ENCODE measurements around the gene PCDH9. TPM values are rescaled to one million over a fixed set of nuclear protein-coding genes. Genes with fewer than 3 reads are reported as not detected.

The PCDH9 gene
- total and polyA plus RNA-seq, 10 of the 15 experiments (the other 5 are each of a cell fraction or from before 2014, with no cell fraction given) = 0.02 to 2.3 (median 0.05) TPM; not detected in 1

- in situ Hi-C loops (cut with MboI) (no loop called here), intact Hi-C loops (cut with micrococcal nuclease; ENCODE audit: unreplicated experiment) (no loop called here)
- no peaks in the 10 kb centered on the region for H3K4me1 ChIP-seq (ENCODE audit: control insufficient read depth, insufficient read depth, low read length)
- RAD21 ChIA-PET (ENCODE audit: unreplicated experiment) = no interaction called here
- no peak for FAIRE-seq
- POLR2A ChIA-PET = no interaction called here
- no peaks in the 10 kb centered on the region for H3K9me3 ChIP-seq (replicated peaks; ENCODE audit: control insufficient read depth, insufficient read depth, low read length)
- no peak overlapping the region for H3K4me3 ChIP-seq
- H3K27ac ChIP-seq (ENCODE audit: control insufficient read depth, insufficient read depth) = no peak overlapping the region
- CTCF ChIA-PET = no interaction called here
- no peak overlapping the region for H3K4me2 ChIP-seq (ENCODE audit: control insufficient read depth, insufficient read depth)
- H3K9ac ChIP-seq (ENCODE audit: control insufficient read depth, insufficient read depth, low read length) = no peak overlapping the region
- no peaks in the 10 kb centered on the region for H3K27me3 ChIP-seq (replicated peaks in 1 of 2; ENCODE audit: control insufficient read depth in 2 of 2, insufficient read depth in 2 of 2, low read length in 1 of 2)
- no peak for ATAC-seq
- H3K79me2 ChIP-seq (ENCODE audit: control insufficient read depth, insufficient read depth, low read length) = no peaks in the 10 kb centered on the region
- TF ChIP-seq TCF7 (IDR thresholded peaks at IDR 0.05; ENCODE audit: borderline replicate concordance) (no peak), RELA (IDR thresholded peaks at IDR 0.05; ENCODE audit: borderline replicate concordance, partially characterized antibody) (no peak), SRF (IDR thresholded peaks at IDR 0.05; ENCODE audit: low read depth in 2 of 2, low read length in 2 of 2) (no peak)
- SMC1A ChIA-PET (ENCODE audit: uncharacterized antibody, unreplicated experiment) = interaction anchor here (1.0 kb wide), 1 partner anchor 13 kb away, joined by 3 read pairs; no protein-coding TSS in a partner anchor
- no peak for DNase-seq (ENCODE audit: low read depth, low spot score)
- no peaks in the 10 kb centered on the region for H4K20me1 ChIP-seq (ENCODE audit: control insufficient read depth, insufficient read depth)
- no TSS peak for BruUV-seq (replicated peaks)
- H3K36me3 ChIP-seq (ENCODE audit: control insufficient read depth in 2 of 2, insufficient read depth in 2 of 2, low read length in 1 of 2) = no peaks in the 10 kb centered on the region
- H2AFZ ChIP-seq (ENCODE audit: control insufficient read depth, low read depth, low read length) = no peak overlapping the region
Observed at GRCh38 chr13:67077132-67077531, 153.0 kb downstream of the PCDH9 start.

- Histone ChIP-seq H2AFZ (ENCODE audit: control insufficient read depth, low read depth, low read length) (no peak overlapping the region), H3K27ac (ENCODE audit: control insufficient read depth, insufficient read depth) (no peak overlapping the region), H3K27me3 (replicated peaks in 1 of 2; ENCODE audit: control insufficient read depth in 2 of 2, insufficient read depth in 2 of 2, low read length in 1 of 2) (no peaks in the 10 kb centered on the region), H3K9me3 (replicated peaks; ENCODE audit: control insufficient read depth, insufficient read depth, low read length) (no peaks in the 10 kb centered on the region), H3K9ac (ENCODE audit: control insufficient read depth, insufficient read depth, low read length) (no peak overlapping the region), H3K4me1 (ENCODE audit: control insufficient read depth, insufficient read depth, low read length) (no peaks in the 10 kb centered on the region), H3K36me3 (ENCODE audit: control insufficient read depth in 2 of 2, insufficient read depth in 2 of 2, low read length in 1 of 2) (no peaks in the 10 kb centered on the region), H3K4me3 (no peak overlapping the region), H4K20me1 (ENCODE audit: control insufficient read depth, insufficient read depth) (no peaks in the 10 kb centered on the region), H3K4me2 (ENCODE audit: control insufficient read depth, insufficient read depth) (no peak overlapping the region), H3K79me2 (ENCODE audit: control insufficient read depth, insufficient read depth, low read length) (no peaks in the 10 kb centered on the region)
- in situ Hi-C loops (cut with MboI) (no loop called here), intact Hi-C loops (cut with micrococcal nuclease; ENCODE audit: unreplicated experiment) (no loop called here)
- FAIRE-seq = no peak
- ATAC-seq = no peak
- ChIA-PET SMC1A (ENCODE audit: uncharacterized antibody, unreplicated experiment) (interaction anchor here (0.9 to 1.2 kb wide), 5 partner anchors 9 to 71 kb away, joined by 3 to 4 read pairs (median 3); no protein-coding TSS in a partner anchor), POLR2A (no interaction called here), RAD21 (ENCODE audit: unreplicated experiment) (no interaction called here), CTCF (interaction anchor here (0.9 to 1.1 kb wide), 2 partner anchors 13 to 28 kb away, joined by 3 to 4 read pairs; no protein-coding TSS in a partner anchor)
- BruUV-seq (replicated peaks) = no TSS peak
- no peak for DNase-seq (ENCODE audit: low read depth, low spot score)
- WGBS (ENCODE audit: insufficient coverage, insufficient replicate concordance, low lambda C conversion rate, missing lambda C conversion rate) = 3% methylated on average over 3 of the region's 3 CpGs
- TF ChIP-seq CBFB (IDR thresholded peaks at IDR 0.05; ENCODE audit: low read depth) (no peak), NR2C2 (IDR thresholded peaks at IDR 0.05; ENCODE audit: borderline replicate concordance, control insufficient read depth, insufficient read length, low read depth) (no peak), IRF5 (IDR thresholded peaks at IDR 0.05; ENCODE audit: borderline replicate concordance) (no peak), ETV6 (conservative IDR thresholded peaks at IDR 0.05 in 1 of 2, IDR thresholded peaks at IDR 0.05 in 1 of 2; ENCODE audit: borderline replicate concordance in 1 of 2, low read depth in 1 of 2) (no peak), STAT3 (IDR thresholded peaks at IDR 0.05; ENCODE audit: low read depth, low read length) (no peak), CREM (IDR thresholded peaks at IDR 0.05; ENCODE audit: low read depth) (no peak), IRF4 (IDR thresholded peaks at IDR 0.05; ENCODE audit: low read depth, low read length) (no peak), FOS (IDR thresholded peaks at IDR 0.05; ENCODE audit: borderline replicate concordance, extremely low read depth, insufficient read length) (no peak), ELK1 (IDR thresholded peaks at IDR 0.05; ENCODE audit: low read depth, low read length) (no peak), MEF2B (IDR thresholded peaks at IDR 0.05; ENCODE audit: partially characterized antibody, poor library complexity, severe bottlenecking) (no peak), FOXM1 (IDR thresholded peaks at IDR 0.05; ENCODE audit: low read depth, low read length) (no peak), SUZ12 (IDR thresholded peaks at IDR 0.05; ENCODE audit: unreplicated experiment) (no peak), HDAC6 (IDR thresholded peaks at IDR 0.05; ENCODE audit: unreplicated experiment) (no peak)
Observed at GRCh38 chr13:67076378-67076777, 153.8 kb downstream of the PCDH9 start.
